HG03135 (cell line): ENCODE data around the gene AIPL1.

Source experiments
- ATAC-seq: cut with Tn5 transposase; IDR thresholded peaks from one replicate; pipeline ENCODE4 v1.9.1; 2021; ENCODE audit warnings: mild to moderate bottlenecking, moderate library complexity; ENCODE audit not compliant: unreplicated experiment

Gene AIPL1

DNA sequence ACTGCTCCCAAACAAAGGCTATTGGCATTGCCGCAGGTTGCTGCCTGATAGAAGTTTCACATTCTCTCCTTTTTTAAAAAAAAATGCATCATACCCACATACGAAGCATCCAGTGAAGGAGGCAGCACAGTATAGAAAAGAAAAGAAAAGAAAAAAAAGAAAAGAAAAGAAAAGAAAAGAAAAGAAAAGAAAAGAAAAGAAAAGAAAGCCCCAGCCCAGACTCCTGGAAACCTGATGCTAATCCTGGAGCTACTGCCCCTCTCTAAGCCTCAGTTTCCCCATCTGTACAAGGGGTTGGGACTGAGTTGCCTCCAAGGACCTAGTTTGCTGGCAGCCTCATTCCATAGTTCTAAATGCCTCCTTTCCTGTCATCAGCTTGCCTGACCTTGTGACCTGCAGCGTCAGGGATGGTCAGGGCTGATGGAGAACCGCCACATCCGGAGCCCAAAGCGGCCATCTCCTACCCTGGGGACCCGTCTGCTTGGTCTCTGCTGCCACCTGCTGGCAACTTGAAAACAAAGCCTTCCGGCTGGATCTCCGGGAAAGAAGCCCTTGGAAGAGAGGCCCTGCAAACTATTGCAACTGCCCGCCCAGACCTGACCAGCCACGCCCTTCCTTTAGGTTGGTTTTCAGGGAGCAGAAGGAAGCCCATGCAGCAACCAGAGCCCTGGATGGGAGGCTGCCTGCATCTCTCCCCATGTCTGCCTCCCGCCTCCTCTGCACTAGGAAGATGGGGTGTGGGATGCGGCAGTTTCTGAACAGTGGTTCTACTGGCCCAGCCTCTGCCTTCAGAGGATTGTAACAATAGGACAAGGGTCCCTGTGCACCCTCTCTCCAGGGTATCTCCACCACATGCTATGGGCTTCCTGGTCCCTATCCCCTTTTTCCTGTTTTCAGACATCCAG is 13.0 kb downstream of the AIPL1 start:
- no peak for ATAC-seq

DNA sequence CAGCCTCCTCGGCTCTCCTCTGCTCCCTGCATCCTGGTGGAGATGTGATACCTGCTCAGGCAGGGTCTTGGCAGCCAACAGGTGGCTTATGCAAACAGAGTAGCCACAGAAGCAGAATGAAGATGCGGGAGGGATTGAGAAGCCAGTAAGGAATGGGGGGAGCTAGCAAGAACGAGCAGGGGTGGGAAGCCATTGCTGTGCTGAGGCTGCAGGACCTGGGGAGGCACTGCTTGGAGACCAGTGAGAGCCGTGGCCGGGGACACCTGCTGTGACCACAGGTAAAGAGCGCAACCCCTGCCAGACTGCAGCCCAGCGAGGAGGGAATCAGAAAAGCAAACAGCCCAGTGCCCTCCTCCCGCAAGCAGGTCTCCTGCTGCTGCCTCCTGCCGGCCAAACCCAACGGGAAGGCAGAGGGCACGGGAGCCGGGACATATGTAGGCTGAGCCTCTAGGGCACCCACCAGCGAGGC is 14.7 kb downstream of the AIPL1 start:
- ATAC-seq = no peak

GRCh38 chr17:6415616-6416015 is 19.3 kb downstream of the AIPL1 start:
- no peak for ATAC-seq

DNA sequence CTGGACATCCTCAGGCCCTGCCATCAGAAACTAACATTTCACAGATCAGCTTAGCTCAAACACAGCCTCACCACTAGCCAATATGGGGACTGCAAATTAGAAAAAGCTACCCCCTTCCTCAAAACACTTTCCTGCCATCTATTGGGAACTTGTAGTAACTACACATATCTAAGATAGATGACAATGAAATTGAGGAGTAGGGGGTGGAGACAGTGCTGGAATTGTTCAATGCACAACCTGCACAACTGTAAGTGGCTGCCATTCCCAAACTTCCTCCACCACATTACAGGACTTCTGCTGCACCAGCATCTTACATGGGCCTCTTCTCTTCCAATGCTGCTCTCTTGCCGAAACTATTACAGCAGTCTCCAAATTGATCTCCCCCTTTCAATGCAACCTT is 21.9 kb downstream of the AIPL1 start:
- no peak for ATAC-seq

- ATAC-seq = no peak
Measured at GRCh38 chr17:6408735-6409134, 26.2 kb downstream of the AIPL1 start.

GRCh38 chr17:6408276-6408675 is 26.6 kb downstream of the AIPL1 start:
- no peak for ATAC-seq

DNA sequence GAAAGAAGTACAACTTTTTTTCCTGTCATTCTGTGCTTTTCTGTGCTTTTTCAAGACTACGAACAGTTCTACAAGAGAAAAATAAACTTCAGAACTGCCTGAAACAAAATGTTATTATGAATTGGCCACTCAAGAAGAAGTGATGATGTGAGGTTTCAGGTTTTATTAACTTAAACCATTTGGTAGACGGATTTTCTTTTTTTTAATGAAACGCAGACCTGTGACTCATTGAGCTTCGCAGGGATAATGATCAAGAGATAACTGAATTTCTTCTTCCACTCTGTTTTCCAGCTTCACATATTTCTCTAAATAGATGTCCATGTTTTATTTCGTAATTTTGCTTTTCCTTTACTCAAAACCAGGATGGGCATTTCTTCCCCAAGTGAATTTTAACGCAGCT is 32.7 kb downstream of the AIPL1 start:
- ATAC-seq = no peak

DNA sequence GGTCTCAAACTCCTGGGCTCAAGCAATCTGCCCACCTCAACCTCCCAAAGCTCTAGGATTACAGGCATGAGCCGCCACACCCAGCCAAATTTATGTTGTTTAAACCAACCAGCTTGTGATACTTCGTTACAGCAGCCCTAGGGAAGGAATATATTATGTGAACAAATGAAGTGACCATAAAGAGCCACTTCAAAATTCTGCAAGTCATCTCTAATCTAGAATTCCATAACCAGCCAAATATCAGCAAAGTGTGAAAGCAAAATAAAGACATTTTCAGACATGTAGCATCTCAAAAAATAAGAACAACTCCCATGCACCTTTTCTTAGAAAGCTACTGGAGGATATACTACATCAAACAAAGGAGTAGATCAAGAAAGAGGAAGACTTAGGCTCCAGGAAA is 36.0 kb downstream of the AIPL1 start:
- no peak for ATAC-seq

DNA sequence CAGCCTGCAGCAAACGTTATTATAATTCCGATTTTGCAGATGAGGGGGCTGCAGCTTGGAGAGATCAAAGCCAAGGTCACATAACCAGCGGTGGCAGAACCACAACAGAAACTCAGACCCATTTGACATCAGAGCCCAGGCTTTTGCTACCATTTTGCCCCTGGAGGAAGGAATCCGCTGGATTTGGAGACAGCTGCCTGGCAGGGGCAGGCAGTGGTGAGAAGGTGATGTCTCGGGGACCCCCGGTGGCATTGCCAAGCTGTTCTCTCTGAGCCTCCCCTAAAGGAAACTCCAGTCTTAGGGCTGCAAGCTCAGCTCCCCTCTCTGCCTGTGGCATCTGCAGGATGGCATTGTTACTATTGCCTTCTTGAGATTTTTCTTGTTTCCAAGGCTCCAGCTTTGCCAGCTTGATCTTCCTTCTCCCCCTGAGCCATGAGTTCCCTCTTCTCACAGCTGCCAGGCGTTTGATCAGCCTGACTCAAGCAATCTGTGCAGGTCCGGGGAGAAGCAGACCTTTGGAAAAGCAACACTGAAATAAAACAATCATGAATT is 40.8 kb downstream of the AIPL1 start:
- no peak for ATAC-seq

DNA sequence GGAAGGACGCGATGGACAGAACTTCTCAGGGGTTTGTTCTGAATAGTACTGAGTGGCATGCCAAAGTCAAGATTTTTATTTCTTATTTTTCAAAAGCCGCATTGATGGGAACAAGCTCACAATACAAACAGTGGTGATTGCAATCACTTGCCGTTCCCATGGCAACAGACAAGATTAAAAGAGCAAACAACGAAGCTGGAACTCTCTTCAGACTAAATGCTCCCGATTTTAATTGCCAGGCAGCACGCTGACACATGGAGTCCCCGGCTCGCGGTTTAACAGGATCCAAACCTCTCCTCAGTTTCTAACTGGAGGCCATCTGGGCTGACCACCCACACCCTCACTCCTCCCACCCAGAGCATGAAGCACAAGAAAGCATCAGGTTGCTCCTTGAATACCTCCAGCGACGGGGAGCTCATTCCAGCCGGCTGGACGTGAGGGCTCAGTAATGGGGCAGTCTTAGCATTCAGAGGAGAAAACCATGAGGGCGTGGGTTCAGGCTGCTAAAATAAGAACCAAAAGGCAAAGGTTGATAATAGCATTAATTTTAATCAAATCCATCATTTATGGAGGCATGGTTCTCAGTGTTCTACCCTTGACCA is 41.5 kb downstream of the AIPL1 start:
- ATAC-seq = no peak

DNA sequence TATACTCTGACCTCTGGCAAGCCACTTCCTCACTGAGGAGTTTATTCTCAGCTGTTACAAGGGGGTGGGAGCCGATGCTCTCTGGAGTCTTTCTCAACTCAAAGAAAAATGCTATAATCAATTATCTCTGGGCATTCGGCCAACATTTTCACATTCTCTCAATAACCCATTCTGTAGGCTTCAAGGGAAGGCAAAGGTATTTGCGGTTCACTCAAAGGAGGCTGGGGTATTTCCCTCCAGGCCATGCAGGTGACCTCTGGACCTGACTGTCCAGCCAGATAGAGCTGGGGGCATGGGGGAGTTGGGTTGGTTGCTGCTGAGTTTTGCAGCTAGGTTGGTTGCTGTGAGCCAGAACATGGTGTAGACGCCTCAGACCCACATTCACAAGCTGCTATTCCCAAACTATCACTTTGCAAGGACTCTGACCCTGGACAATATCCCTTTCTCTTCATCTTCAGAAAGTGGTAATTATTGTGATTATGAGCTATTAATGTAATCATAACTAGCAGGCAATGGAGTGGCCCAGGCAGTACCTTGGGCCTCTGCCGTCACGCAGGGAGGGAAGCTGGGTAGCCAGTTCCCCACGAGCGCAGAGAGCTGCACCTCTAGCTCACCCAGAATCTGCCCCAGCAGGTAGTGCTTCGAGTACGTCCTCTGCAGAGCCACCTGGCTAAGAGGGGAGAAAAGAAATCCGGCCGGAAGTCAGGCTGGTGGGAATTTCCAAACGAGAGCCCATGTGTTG is 42.1 kb downstream of the AIPL1 start:
- ATAC-seq = no peak

DNA sequence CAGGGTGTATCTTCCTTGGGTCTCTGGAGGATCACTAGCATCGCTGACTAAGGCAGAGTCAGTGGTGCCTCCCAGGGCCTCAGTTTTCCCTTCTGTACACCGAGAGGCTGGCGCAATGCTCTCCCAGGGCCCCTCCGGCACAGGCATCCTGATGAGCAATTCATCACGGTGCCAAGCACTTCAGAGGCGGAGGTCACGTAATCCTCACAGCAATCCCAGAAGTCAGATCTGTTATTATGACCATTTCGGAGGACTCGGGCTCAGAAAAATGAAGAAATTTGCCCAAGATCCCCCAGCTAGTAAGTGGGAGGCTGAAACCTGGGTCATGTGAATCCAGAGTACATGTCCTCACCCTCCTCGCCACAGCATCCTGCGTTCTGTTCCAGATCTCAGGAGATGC is 46.5 kb downstream of the AIPL1 start:
- ATAC-seq = no peak

DNA sequence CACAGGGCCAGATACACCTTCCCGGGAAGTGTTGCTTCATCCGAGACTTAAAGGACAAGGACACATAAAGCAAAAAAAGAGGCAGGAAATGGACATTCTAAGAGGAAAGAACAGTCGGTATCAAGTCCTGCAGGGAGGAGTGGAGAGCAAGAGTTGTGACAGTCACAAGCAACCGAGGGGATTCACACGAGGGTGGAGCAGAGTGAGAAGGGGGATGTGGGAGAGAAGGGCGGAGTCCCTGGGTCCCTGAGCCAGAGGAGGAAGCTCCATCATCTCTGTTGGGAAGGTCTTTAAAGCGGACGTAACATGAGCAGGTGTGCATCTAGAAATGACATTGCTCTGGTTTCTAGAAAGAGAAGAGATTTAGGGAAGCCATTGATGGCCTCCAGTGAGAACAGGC is 47.1 kb downstream of the AIPL1 start:
- no peak for ATAC-seq

DNA sequence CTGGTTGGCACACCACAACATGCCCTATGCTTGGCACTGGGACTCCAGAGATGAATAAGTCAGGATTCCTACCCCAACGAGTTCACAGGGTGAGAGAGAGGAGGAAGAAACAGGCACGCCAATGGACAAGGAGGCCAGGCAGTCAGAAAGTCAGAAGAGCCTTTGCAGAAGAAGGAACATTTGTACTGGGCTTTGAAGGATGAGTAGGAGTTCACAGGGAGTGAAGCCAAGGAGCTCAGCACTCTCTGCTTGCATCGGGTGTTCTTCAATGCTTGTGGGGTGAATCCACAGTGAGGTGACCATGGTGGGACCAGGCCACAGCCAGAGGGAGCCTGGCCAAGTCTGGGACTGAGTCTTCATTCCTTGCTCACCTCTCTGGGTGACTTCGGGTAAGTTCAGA is 47.5 kb downstream of the AIPL1 start:
- ATAC-seq = no peak

DNA sequence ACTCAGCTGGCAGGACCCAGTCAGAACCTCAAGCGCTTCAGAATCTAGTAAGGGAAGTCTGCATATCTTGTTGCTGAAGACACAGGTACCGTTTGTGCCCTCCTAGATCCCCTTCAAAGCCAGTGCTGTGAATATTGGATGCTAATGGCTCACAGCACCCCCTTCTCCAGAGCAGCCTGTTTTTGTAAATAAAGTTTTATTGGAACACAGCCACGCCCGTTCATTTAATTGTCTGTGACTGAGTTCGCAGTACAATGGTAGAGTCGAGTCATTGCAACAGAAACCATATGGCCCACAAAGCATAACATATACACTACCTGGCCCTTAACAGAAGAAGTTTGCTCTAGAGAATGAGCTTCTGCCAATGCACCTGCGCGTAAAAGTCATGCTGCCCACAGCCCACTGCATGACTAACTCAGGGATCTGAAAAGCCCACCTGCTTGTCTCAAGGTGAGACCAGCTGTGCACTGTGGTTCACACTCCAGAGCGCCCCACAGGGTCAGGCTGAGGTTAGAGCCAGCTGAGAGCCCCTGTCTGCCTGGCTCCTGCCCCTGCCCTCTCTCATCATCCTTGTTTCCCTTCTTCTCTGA is 48.8 kb downstream of the AIPL1 start:
- no peak for ATAC-seq

DNA sequence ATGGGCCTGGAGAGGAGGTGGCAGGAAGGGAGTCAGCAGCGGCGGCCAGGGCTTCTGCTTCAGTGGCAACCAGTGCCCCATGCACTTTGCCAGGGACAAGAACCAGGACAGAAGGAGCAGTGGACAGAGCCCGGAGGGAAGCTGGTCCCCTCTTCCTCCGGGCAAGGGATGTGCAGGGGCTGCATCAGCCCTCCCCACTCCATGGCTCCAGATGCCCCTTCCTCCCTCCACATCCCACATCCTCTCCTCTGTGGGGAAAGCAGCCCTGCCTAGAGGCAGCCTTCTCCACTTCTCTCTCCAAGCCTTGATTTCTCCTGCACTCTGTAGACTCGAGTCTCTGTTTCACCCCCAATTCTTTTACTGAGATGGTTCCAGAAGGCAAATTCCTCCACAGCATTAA is 50.4 kb downstream of the AIPL1 start:
- no peak for ATAC-seq

GRCh38 chr17:6381526-6382465 is 53.1 kb downstream of the AIPL1 start:
- ATAC-seq = no peak

GRCh38 chr17:6380915-6381438 is 53.9 kb downstream of the AIPL1 start:
- ATAC-seq = no peak

DNA sequence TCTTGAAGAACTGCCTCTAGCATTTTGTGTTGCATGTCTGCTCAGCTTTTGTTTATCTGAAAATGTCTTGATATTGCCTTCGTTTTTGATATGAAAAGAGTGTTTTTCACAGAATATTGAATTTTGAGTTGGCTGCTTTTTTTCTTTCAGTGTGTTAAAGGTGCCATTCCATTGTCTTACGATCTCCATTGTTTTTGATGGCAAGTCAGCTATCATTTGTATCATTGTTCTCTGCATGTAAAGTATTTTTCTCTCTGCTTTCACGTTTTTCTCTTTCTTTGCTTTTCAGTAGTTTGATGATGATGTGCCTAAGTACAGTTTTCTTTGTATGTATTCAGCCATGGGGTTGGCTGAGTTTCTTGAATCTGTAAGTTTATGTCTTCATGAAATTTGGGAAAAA is 57.0 kb downstream of the AIPL1 start:
- no peak for ATAC-seq

- ATAC-seq = no peak
Measured at GRCh38 chr17:6376931-6377361, 58.0 kb downstream of the AIPL1 start.
